ENCODE data around the gene TPX2. TPM values are rescaled to one million over a fixed set of nuclear protein-coding genes. Genes with fewer than 3 reads are reported as not detected.

TPX2 gene
- total and polyA plus RNA-seq, 2 of the 8 experiments (the other 6 are each of a cell fraction or from before 2014, with no cell fraction given) = 43.6 to 125 TPM

GRCh38 chr20:31723319-31724078 is 15.6 kb upstream of the TPX2 start (continued):
- TF ChIP-seq CHD7 (IDR thresholded peaks at IDR 0.05; ENCODE audit: insufficient replicate concordance, low read length) = no peak
- TF ChIP-seq SP2 (IDR thresholded peaks at IDR 0.05; ENCODE audit: low read length) = peak; percentile 90
- no peak for TF ChIP-seq TEAD4 (IDR thresholded peaks at IDR 0.05; ENCODE audit: low read depth, low read length)
- TF ChIP-seq RAD21 (IDR thresholded peaks at IDR 0.05 in 1 of 2, conservative IDR thresholded peaks at IDR 0.05 in 1 of 2; ENCODE audit: low read depth in 2 of 2, low read length in 2 of 2) = peak; percentile 98 to 99
- peak; percentile 100 for TF ChIP-seq RBBP5 (IDR thresholded peaks at IDR 0.05; ENCODE audit: borderline replicate concordance, low read depth, low read length)
- TF ChIP-seq BRCA1 (IDR thresholded peaks at IDR 0.05; ENCODE audit: low read depth, low read length) = no peak
- TF ChIP-seq EZH2 (IDR thresholded peaks at IDR 0.05; ENCODE audit: low read depth, low read length, severe bottlenecking) = no peak
